Parathyroid adenoma (tissue), 2 donors: ENCODE data around the gene SLC25A29.

Experiments used
- H2AFZ ChIP-seq: fragments of 300-600 bp; sonication (generic); one replicate; pipeline ENCODE4 v1.7.0; 2017; ENCODE audit warnings: antibody characterized with exemption, mild to moderate bottlenecking
- H3K27ac ChIP-seq: fragments of 300-600 bp; sonication (generic); one replicate; pipeline ENCODE4 v1.7.0; 2017
- H3K27me3 ChIP-seq: fragments of 300-600 bp; sonication (generic); one replicate; pipeline ENCODE4 v1.7.0; 2017; ENCODE audit warnings: low read length; ENCODE audit not compliant: control insufficient read depth, insufficient read depth
- H3K36me3 ChIP-seq: fragments of 300-600 bp; sonication (generic); one replicate; pipeline ENCODE4 v1.7.0; 2017; ENCODE audit warnings: low read length; ENCODE audit not compliant: control insufficient read depth, insufficient read depth
- H3K4me1 ChIP-seq: fragments of 300-600 bp; sonication (generic); one replicate; pipeline ENCODE4 v1.7.0; 2017; ENCODE audit warnings: control low read depth
- H3K4me2 ChIP-seq: fragments of 300-600 bp; sonication (generic); one replicate; pipeline ENCODE4 v1.7.0; 2017; ENCODE audit warnings: low read length
- H3K4me3 ChIP-seq: fragments of 300-600 bp; sonication (generic); one replicate; pipeline ENCODE4 v1.7.0; 2017; ENCODE audit warnings: low read depth, low read length
- H3K79me2 ChIP-seq: fragments of 300-600 bp; sonication (generic); one replicate; pipeline ENCODE4 v1.7.0; 2017; ENCODE audit warnings: control low read depth
- H3K9ac ChIP-seq: fragments of 300-600 bp; sonication (generic); one replicate; pipeline ENCODE4 v1.7.0; 2017; ENCODE audit warnings: mild to moderate bottlenecking
- H3K9me3 ChIP-seq: fragments of 300-600 bp; sonication (generic); one replicate; pipeline ENCODE4 v1.7.0; 2017; ENCODE audit warnings: low read length; ENCODE audit not compliant: control insufficient read depth
- TF ChIP-seq, protein P1 (sequence below): fragments of 300-600 bp; sonication (generic); IDR thresholded peaks from one replicate; pipeline ENCODE4 v1.7.0; 2017; ENCODE audit warnings: antibody characterized with exemption, mild to moderate bottlenecking
- donor health status: primary hyperparathyroidism.

The SLC25A29 gene

DNA sequence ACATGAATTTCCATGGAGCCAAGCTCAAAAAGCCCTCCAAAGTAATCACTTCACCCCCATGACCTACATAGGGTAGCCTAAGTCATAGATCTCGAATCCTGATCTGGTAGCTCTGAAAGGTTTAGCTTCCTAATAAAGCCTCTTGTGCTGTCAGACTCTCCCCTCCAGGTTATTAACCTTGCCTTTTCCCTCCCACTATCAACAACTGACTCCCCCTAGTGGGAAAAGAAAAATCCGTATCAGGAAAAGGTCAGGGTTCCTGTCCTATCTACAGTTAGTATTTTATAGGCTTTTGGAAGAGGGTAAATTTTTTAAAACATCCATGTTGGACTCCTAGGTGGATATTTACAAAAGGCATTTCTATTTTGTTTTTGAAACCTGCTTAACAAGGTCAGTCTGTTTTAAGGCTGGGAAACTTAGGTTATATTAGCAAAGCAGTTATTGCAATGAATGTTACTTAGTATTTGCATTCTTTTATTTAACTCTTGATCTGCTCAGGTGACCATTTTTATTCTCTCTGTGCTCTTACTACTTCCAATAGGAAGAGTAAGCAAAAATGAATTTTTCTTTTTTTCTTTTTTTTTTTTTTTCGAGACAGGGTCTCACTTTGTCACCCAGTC is 59.3 kb downstream of the SLC25A29 start:
- Histone ChIP-seq H3K4me2 (no peak overlapping the region), H2AFZ (no peak overlapping the region), H3K4me3 (no peak overlapping the region), H3K9ac (no peak overlapping the region), H3K27ac (no peak overlapping the region), H3K36me3 (no peaks in the 10 kb centered on the region), H3K9me3 (no peaks in the 10 kb centered on the region), H3K27me3 (no peaks in the 10 kb centered on the region), H3K79me2 (peaks cover 93% of the 10 kb centered on the region), H3K4me1 (peaks cover 30% of the 10 kb centered on the region)
- TF ChIP-seq, protein P1, sequence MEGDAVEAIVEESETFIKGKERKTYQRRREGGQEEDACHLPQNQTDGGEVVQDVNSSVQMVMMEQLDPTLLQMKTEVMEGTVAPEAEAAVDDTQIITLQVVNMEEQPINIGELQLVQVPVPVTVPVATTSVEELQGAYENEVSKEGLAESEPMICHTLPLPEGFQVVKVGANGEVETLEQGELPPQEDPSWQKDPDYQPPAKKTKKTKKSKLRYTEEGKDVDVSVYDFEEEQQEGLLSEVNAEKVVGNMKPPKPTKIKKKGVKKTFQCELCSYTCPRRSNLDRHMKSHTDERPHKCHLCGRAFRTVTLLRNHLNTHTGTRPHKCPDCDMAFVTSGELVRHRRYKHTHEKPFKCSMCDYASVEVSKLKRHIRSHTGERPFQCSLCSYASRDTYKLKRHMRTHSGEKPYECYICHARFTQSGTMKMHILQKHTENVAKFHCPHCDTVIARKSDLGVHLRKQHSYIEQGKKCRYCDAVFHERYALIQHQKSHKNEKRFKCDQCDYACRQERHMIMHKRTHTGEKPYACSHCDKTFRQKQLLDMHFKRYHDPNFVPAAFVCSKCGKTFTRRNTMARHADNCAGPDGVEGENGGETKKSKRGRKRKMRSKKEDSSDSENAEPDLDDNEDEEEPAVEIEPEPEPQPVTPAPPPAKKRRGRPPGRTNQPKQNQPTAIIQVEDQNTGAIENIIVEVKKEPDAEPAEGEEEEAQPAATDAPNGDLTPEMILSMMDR, result peak; percentile 61

DNA sequence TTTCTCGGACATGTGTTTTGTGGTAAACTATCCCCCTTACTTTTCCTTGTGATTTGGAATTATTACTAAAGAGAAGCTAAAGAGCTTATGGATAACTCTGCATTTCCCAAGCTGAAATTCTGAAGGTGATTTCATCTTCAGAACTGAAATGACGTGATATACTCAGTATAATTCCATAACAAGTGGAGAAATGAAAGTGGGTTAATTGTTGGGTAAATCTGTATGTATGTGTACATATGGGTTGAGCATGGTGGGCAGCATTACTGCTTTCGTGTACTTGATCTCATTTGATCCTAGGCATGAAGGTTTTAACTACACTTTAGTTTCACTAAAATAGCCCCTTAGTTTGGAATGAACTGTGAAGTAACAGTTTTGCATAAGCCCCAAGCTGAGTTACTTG is 63.2 kb downstream of the SLC25A29 start:
- H3K4me2 ChIP-seq, result no peak overlapping the region
- no peak overlapping the region for H3K27ac ChIP-seq
- H3K27me3 ChIP-seq, result no peaks in the 10 kb centered on the region
- H3K4me3 ChIP-seq, result no peak overlapping the region
- H3K9me3 ChIP-seq, result no peaks in the 10 kb centered on the region
- H3K79me2 ChIP-seq, result peaks cover 65% of the 10 kb centered on the region
- peaks cover 20% of the 10 kb centered on the region for H3K4me1 ChIP-seq
- no peak overlapping the region for H3K9ac ChIP-seq
- TF ChIP-seq, protein P1, result no peak
- no peak overlapping the region for H2AFZ ChIP-seq
- no peaks in the 10 kb centered on the region for H3K36me3 ChIP-seq

DNA sequence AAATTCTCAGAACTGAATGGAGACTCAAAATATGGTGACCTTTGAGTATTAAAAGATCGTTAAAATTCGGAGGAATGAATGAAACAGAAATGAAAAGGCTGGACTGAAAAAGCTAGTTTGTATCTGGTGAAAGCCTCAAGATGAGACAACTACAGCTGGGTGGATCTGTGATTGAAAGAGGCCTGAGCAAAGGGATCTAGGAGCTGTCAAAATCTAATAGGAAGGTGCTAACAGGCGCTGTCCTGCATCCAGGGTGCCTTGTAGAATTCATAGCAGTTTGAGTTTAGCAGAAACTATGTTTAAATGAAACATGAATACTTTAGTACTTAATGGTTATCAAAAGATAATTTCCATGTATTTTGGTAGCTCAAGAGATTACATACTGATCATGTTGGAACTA is 65.0 kb downstream of the SLC25A29 start:
- peak overlapping the region; percentile 89 for H3K27ac ChIP-seq

More for the DNA sequence above, 65.0 kb downstream of the SLC25A29 start:
- Histone ChIP-seq H3K4me1 (peaks cover 25% of the 10 kb centered on the region), H2AFZ (no peak overlapping the region), H3K79me2 (peaks cover 65% of the 10 kb centered on the region), H3K4me3 (peak overlapping the region; percentile 76), H3K36me3 (no peaks in the 10 kb centered on the region), H3K9ac (no peak overlapping the region), H3K4me2 (peak overlapping the region; percentile 91), H3K27me3 (no peaks in the 10 kb centered on the region), H3K9me3 (no peaks in the 10 kb centered on the region)
- TF ChIP-seq, protein P1, result no peak
